ENCODE measurements around the gene FAM177B.

The FAM177B gene

GRCh38 chr1:222754366-222755139 lies 17.6 kb downstream of the FAM177B start:
- Histone ChIP-seq H3K4me2 (ENCODE audit: low read depth, low read length, poor library complexity, severe bottlenecking) (no peak overlapping the region), H3F3A (ENCODE audit: low read depth) (no peaks in the 10 kb centered on the region), H3K4me3 (ENCODE audit: low read length, poor library complexity, severe bottlenecking) (no peak overlapping the region), H3K9me2 (replicated peaks; ENCODE audit: low read depth, low read length) (no peaks in the 10 kb centered on the region), H3K4me1 (ENCODE audit: insufficient read depth, low read length, poor library complexity, severe bottlenecking) (no peaks in the 10 kb centered on the region), H3K9me3 (ENCODE audit: insufficient read depth, low read depth, low read length) (no peaks in the 10 kb centered on the region), H2AFZ (ENCODE audit: low read length) (no peak overlapping the region), H3K9ac (ENCODE audit: low read depth, low read length, poor library complexity, severe bottlenecking) (no peak overlapping the region), H3K36me3 (ENCODE audit: insufficient read depth, low read length) (no peaks in the 10 kb centered on the region), H4K20me1 (ENCODE audit: insufficient read depth, low read length, poor library complexity, severe bottlenecking) (no peaks in the 10 kb centered on the region), H3K27me3 (ENCODE audit: insufficient read depth, low read length, poor library complexity, severe bottlenecking) (no peaks in the 10 kb centered on the region), H3K79me2 (ENCODE audit: insufficient read depth, low read length) (no peaks in the 10 kb centered on the region)
- TF ChIP-seq EZH2phosphoT487 (IDR thresholded peaks at IDR 0.05; ENCODE audit: borderline replicate concordance) (no peak), CTCF (conservative IDR thresholded peaks at IDR 0.05; ENCODE audit: low read length) (no peak)

DNA sequence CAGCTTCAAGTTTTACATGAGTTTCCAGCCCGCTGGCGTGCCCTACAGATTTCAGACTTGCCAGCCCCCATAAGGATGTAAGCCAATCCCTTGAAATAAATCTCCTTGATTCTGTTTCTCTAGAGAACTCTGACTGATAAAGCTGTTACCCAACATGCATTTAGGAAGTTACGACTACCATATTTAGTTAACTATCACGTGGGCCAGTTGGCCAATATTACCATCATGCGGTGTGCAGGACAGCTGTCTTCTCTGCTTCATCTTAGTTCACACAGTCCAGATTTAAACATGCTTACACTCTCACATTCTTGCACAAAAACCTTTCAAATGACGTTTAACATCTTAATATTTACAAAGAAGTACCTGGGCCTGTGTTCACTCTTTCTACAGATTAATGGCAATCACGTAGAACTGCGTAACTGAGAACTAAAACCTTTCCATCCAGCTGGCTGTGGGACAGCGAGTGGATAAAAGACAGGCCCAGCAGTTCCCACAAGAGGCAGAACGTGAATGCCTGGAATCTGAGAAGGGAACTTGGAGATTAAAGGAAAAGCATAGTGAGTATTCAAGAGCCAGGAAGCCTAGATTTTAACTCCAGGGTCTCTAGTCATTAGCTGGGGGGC lies 20.8 kb downstream of the FAM177B start:
- Histone ChIP-seq H3K4me3 (ENCODE audit: low read length, poor library complexity, severe bottlenecking) (no peak overlapping the region), H3F3A (ENCODE audit: low read depth) (no peaks in the 10 kb centered on the region), H3K36me3 (ENCODE audit: insufficient read depth, low read length) (no peaks in the 10 kb centered on the region), H2AFZ (ENCODE audit: low read length) (no peak overlapping the region), H3K9me2 (replicated peaks; ENCODE audit: low read depth, low read length) (no peaks in the 10 kb centered on the region), H3K4me2 (ENCODE audit: low read depth, low read length, poor library complexity, severe bottlenecking) (no peak overlapping the region), H3K9ac (ENCODE audit: low read depth, low read length, poor library complexity, severe bottlenecking) (no peak overlapping the region), H3K9me3 (ENCODE audit: insufficient read depth, low read depth, low read length) (no peaks in the 10 kb centered on the region), H4K20me1 (ENCODE audit: insufficient read depth, low read length, poor library complexity, severe bottlenecking) (no peaks in the 10 kb centered on the region), H3K4me1 (ENCODE audit: insufficient read depth, low read length, poor library complexity, severe bottlenecking) (no peaks in the 10 kb centered on the region), H3K27me3 (ENCODE audit: insufficient read depth, low read length, poor library complexity, severe bottlenecking) (no peaks in the 10 kb centered on the region), H3K79me2 (ENCODE audit: insufficient read depth, low read length) (no peaks in the 10 kb centered on the region)
- no peak for TF ChIP-seq EZH2phosphoT487 (IDR thresholded peaks at IDR 0.05; ENCODE audit: borderline replicate concordance)
- no peak for TF ChIP-seq CTCF (conservative IDR thresholded peaks at IDR 0.05; ENCODE audit: low read length)

DNA sequence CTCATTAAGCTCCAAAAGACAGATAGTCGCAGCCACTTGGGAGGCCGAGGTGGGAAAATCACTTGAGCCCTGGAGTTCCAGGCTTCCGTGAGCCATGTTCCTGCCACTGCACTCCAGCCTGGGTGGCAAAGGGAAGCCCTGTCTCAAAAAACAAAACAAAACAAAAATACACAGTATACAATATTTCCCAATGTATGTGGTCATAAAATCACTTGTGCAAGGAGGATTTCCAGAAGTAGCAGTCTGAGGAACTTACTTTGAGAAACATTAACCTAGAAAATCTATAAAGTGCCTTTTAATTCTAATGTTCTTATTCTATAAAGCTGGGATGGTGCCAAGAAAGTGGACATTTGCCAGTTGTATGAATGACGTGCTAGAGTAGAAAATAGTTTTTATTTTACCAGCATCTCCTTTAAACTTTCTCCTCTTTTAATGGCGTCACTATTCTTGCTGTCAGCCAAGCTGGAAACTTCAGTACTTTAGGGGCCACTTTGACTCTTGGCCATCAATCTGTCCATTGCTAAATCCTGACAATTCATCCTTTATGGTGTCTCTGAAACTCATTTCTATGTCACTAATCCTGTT lies 22.5 kb downstream of the FAM177B start:
- H3K4me2 ChIP-seq (ENCODE audit: low read depth, low read length, poor library complexity, severe bottlenecking) = no peak overlapping the region
- no peak overlapping the region for H2AFZ ChIP-seq (ENCODE audit: low read length)
- TF ChIP-seq EZH2phosphoT487 (IDR thresholded peaks at IDR 0.05; ENCODE audit: borderline replicate concordance) = no peak
- no peak for TF ChIP-seq CTCF (conservative IDR thresholded peaks at IDR 0.05; ENCODE audit: low read length)
- no peaks in the 10 kb centered on the region for H4K20me1 ChIP-seq (ENCODE audit: insufficient read depth, low read length, poor library complexity, severe bottlenecking)
- no peaks in the 10 kb centered on the region for H3K27me3 ChIP-seq (ENCODE audit: insufficient read depth, low read length, poor library complexity, severe bottlenecking)
- H3K4me3 ChIP-seq (ENCODE audit: low read length, poor library complexity, severe bottlenecking) = no peak overlapping the region
- no peaks in the 10 kb centered on the region for H3K36me3 ChIP-seq (ENCODE audit: insufficient read depth, low read length)
- H3K9ac ChIP-seq (ENCODE audit: low read depth, low read length, poor library complexity, severe bottlenecking) = no peak overlapping the region
- no peaks in the 10 kb centered on the region for H3K79me2 ChIP-seq (ENCODE audit: insufficient read depth, low read length)
- H3K9me3 ChIP-seq (ENCODE audit: insufficient read depth, low read depth, low read length) = no peaks in the 10 kb centered on the region
- no peaks in the 10 kb centered on the region for H3K9me2 ChIP-seq (replicated peaks; ENCODE audit: low read depth, low read length)
- no peaks in the 10 kb centered on the region for H3F3A ChIP-seq (ENCODE audit: low read depth)
- no peaks in the 10 kb centered on the region for H3K4me1 ChIP-seq (ENCODE audit: insufficient read depth, low read length, poor library complexity, severe bottlenecking)
